ENCODE data around the gene MTRF1L.
"Not testable (repeated sequence)": the region's sequence is repeated elsewhere in the genome, so short reads cannot be mapped to it uniquely, and the experiment has no call there.

MTRF1L gene

DNA sequence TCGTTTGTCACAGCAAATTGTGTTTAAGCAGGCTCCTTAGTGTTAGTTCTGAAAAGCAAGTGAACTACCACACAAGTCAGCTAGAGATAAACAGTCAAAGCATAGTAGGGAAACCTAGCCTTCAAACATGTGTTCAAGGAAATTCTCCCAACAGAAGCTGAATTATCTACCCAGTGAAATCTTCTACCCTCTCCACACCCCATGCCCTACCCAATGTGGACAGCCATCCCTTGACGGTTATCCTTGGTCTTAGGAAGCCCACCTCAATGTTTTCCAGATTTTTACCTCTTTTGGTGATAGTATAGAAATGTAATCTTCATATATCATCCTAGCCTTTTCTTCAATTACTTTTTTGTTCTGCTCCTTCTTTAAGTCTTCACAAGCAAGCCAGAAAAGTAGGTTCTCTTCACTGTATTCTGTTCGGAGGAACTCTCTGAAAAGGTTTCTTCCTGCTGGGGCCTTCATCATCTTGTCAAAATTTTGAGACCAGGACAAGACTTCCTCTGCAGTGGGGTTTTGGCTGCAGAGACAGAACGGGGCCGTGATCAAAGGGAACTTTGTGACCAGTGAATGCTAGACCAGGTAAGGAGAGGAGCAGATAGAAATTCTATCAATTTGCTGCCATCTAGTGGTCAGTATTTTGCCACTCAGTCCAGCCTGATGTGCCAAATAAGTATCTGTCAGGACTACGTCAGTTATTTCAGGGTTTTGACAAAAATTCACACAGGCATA lies 21.6 kb upstream of the MTRF1L start:
- Mint-ChIP-seq H3K27me3 (peaks cover 8% of the 10 kb centered on the region), H3K4me3 (no peak overlapping the region), H3K27ac (no peak overlapping the region), H3K4me1 (ENCODE audit: low read depth) (no peaks in the 10 kb centered on the region), H3K36me3 (no peaks in the 10 kb centered on the region), H3K9me3 (ENCODE audit: low read depth) (no peaks in the 10 kb centered on the region)

DNA sequence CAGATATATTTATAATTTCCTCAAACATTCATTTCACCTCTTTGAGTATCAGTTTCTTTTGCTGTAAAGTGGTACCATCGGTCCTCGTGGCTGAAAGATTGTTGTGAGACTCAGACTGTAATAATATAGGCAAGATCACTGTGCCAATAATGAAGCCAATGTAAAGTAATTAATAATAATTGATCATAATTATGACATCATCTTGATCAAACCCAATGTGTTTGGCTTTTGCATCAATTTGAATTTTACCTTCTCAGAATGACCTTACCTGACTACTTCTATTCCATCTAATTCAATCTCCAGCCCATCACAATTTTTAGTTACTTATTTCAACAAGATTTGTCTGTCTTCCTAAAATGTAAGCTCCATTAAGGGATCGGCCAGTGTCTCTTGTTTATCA lies 15.8 kb upstream of the MTRF1L start:
- Mint-ChIP-seq H3K36me3 (no peaks in the 10 kb centered on the region), H3K4me1 (ENCODE audit: low read depth) (no peaks in the 10 kb centered on the region), H3K9me3 (ENCODE audit: low read depth) (no peaks in the 10 kb centered on the region), H3K27me3 (peaks cover 18% of the 10 kb centered on the region), H3K27ac (no peak overlapping the region), H3K4me3 (no peak overlapping the region)

DNA sequence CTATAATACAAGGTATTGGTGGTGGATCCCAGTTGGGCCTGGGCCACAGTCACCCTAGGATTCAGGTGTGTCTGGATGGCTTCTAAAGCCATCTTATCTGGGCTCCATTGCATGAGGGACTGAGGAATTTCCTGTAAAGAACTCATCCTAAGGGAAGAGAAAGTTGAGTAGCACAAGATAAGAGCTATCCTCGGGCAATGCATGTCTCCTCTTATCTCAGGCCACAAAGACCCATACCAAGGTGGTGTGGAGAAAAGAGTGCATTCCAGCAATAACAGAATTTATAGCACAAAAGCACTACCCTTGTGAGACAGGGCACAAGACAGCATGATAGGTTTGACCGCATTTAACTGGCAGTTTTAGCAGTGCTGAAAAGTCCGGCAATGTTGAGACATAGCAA lies 14.3 kb upstream of the MTRF1L start:
- H3K36me3 Mint-ChIP-seq, result no peaks in the 10 kb centered on the region
- H3K9me3 Mint-ChIP-seq (ENCODE audit: low read depth), result no peaks in the 10 kb centered on the region
- no peak overlapping the region for H3K4me3 Mint-ChIP-seq
- no peaks in the 10 kb centered on the region for H3K4me1 Mint-ChIP-seq (ENCODE audit: low read depth)
- no peak overlapping the region for H3K27ac Mint-ChIP-seq
- peaks cover 17% of the 10 kb centered on the region for H3K27me3 Mint-ChIP-seq

DNA sequence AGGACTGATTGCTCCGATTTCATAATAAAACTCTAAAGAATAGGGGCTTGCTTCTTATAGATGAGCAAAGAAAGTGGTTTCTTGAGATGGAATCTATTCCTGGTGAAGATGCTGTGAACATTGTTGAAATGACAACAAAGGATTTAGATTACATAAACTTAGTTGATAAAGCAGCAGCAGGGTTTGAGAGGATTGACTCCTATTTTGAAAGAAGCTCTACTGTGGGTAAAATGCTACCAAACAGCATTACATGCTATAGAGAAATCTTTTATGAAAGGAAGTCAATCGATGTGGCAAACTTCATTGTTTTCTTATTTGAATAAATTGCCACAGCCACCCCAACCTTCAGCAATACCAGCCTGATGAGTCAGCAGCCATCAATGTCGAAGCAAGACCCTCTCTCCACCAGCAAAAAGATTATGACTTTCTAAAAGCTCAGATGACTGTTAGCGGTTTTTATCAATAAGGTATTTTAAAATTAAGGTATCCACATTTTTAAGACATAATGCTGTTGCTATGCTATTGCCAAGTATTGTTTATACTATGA lies 12.7 kb upstream of the MTRF1L start:
- Mint-ChIP-seq H3K27ac (no peak overlapping the region), H3K4me3 (no peak overlapping the region), H3K4me1 (ENCODE audit: low read depth) (no peaks in the 10 kb centered on the region), H3K36me3 (no peaks in the 10 kb centered on the region), H3K27me3 (peaks cover 15% of the 10 kb centered on the region), H3K9me3 (ENCODE audit: low read depth) (no peaks in the 10 kb centered on the region)

DNA sequence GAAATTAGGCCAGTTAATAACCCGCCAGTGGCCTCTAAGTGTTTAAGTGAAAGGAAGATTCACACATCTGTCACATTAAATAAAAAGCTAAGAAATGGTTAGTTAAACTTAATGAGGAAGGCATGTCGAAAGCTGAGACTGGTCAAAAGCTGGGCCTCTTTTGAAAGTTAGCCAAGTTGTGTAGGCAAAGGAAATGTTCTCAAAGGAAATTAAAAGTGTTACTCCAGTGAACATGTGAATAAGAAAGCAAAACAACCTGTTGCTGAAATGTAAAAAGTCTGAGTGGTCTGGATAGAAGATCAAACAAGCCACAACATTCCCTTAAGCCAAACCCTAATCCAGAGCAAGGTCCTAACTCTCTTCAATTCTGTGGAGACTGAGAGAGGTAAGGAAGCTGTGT lies 10.9 kb upstream of the MTRF1L start:
- H3K27me3 Mint-ChIP-seq, result peaks cover 9% of the 10 kb centered on the region
- no peaks in the 10 kb centered on the region for H3K4me1 Mint-ChIP-seq (ENCODE audit: low read depth)
- no peaks in the 10 kb centered on the region for H3K9me3 Mint-ChIP-seq (ENCODE audit: low read depth)
- H3K4me3 Mint-ChIP-seq, result no peak overlapping the region
- H3K27ac Mint-ChIP-seq, result no peak overlapping the region
- H3K36me3 Mint-ChIP-seq, result no peaks in the 10 kb centered on the region

DNA sequence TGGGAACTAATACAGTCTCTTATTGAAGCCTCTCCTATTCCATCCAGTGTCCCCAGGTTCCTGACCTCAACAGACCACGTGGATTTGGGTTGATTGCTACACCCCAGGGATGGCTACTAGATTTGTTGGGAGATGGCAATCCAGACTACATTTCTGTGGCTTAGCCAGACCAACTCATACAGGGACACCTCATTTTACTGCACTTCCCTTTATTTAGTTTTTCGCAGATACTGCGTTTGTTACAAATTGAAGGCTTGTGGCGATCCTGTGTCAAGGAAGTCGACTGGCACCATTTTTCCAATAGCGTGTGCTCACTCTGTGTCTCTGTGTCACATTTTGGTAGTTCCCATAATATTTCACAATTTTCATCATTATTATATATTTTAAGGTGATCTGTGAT lies 10.3 kb upstream of the MTRF1L start:
- H3K4me1 Mint-ChIP-seq (ENCODE audit: low read depth), result no peaks in the 10 kb centered on the region
- no peak overlapping the region for H3K27ac Mint-ChIP-seq
- H3K27me3 Mint-ChIP-seq, result peaks cover 9% of the 10 kb centered on the region
- no peaks in the 10 kb centered on the region for H3K36me3 Mint-ChIP-seq
- H3K9me3 Mint-ChIP-seq (ENCODE audit: low read depth), result no peaks in the 10 kb centered on the region
- no peak overlapping the region for H3K4me3 Mint-ChIP-seq

DNA sequence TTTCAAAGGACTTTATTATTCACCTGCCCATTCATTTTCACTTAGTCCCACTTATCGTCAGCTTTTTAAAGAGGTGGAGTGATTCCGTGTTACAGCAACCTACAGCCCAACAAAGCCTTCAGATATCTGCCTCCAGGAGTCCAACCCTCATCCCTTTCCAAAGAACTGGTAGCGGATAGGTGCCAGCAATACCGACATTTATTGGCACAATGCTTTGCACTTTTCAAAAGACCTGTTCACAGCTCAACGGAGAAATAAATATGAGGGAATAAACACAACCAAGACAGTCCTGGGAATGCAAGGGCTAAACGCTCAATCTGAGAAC lies 819 bp upstream of the MTRF1L start:
- Mint-ChIP-seq H3K4me3 (peak overlapping the region; percentile 100), H3K4me1 (ENCODE audit: low read depth) (peaks cover 43% of the 10 kb centered on the region), H3K27me3 (no peaks in the 10 kb centered on the region), H3K27ac (peak overlapping the region; percentile 96), H3K36me3 (peaks cover 8% of the 10 kb centered on the region), H3K9me3 (ENCODE audit: low read depth) (no peaks in the 10 kb centered on the region)

DNA sequence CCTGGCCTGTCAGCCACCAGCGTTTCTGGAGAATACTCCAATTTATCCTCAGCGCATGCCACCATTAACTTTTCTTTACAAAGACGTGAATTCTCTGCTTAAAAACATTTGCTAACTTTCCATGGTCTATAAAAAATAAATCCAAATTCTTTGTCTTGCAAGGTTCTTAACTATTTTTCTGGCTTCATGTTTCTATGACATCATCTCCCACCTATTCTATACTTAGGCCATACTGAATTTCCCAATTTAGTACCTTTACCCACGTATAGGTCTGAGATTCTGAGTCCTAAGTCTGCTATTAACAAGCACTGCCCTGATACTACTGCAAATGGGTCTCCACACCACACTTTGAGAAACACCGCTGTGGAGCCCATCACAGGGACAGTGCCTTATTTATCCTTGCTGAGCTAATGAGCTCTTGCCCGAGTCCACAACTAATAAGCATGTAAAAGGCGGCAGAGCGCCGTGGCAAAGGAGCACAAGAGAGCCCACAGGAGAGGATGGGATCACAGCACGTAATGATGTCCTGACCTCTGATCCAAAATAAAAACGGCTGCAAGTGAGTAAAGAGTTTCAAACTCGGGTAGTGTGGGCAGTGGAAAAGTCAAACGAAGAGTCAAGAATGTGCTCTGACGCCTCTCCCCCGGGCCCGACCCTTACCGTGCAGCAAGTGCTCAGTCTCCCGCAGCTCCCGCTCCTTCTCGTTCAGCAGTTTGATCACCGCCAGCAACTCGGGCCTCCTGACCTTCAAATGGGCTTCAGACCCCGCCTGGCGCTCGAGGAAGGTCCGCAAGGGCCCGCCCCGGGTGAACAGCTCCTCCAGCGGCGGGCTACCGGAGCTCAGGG lies 519 bp downstream of the MTRF1L start:
- H3K27ac Mint-ChIP-seq, result peak overlapping the region; percentile 75
- H3K4me3 Mint-ChIP-seq, result peak overlapping the region; percentile 100
- H3K4me1 Mint-ChIP-seq (ENCODE audit: low read depth), result peaks cover 47% of the 10 kb centered on the region
- no peaks in the 10 kb centered on the region for H3K27me3 Mint-ChIP-seq
- peaks cover 11% of the 10 kb centered on the region for H3K36me3 Mint-ChIP-seq
- no peaks in the 10 kb centered on the region for H3K9me3 Mint-ChIP-seq (ENCODE audit: low read depth)

DNA sequence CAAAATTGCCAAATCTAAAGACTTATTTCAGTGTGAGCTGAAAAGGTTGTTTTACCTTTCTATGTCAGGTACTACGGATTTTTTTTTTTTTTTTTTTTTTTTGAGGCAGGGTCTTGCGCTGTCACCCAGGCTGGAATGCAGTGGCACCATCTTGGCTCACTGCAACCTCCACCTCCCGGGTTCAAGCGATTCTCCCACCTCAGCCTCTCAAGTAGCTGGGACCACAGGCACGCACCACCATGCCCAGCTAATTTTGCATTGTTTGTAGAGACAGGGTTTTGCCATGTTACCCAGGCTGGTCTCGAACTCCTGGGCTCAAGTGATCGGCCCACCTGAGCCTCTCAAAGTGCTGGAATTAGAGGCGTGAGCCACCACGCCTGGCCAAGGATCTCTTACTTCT lies 1.7 kb downstream of the MTRF1L start:
- not testable (repeated sequence) for H3K9me3 Mint-ChIP-seq (ENCODE audit: low read depth); H3K27me3 Mint-ChIP-seq
- Mint-ChIP-seq H3K4me1 (ENCODE audit: low read depth) (peaks cover 58% of the 10 kb centered on the region), H3K27ac (peak overlapping the region; percentile 18), H3K4me3 (peak overlapping the region; percentile 100), H3K36me3 (peaks cover 13% of the 10 kb centered on the region)

DNA sequence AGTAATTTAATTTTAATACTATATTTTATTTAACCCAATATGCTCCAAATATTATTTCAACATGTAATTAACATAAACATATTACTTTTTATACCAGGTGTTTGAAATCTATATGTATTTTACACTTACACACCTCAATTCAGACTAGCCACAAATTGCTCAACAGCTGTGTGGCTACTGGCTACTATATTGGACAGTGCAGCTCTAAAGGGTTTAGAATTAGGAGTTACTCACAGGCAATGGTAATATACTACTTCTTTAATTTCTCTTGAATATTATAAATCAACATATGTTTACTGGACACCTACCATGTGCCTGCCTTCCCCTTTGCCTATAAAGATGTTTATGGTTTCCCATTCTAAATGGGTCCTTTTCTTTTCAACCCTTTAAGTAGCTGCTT lies 2.3 kb downstream of the MTRF1L start:
- Mint-ChIP-seq H3K27ac (peak overlapping the region; percentile 18), H3K36me3 (peaks cover 13% of the 10 kb centered on the region), H3K4me1 (ENCODE audit: low read depth) (peaks cover 64% of the 10 kb centered on the region), H3K4me3 (peak overlapping the region; percentile 100), H3K9me3 (ENCODE audit: low read depth) (no peaks in the 10 kb centered on the region), H3K27me3 (no peaks in the 10 kb centered on the region)

DNA sequence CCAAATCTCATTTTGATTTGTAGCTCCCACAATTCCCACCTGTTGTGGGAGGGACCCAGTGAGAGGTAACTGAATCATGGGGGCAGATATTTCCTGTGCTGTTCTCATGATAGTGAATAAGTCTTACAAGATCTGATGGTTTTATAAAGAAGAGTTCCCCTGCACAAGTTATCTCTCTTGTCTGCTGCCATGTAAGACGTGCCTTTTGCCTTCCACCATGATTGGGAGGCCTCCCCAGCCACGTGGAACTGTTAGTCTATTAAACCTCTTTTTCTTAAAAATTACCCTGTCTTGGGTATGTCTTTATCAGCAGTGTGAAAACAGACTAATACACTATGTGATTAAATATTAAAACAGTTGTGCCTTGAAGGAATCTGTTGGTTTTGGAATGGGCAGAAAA lies 3.0 kb downstream of the MTRF1L start:
- Mint-ChIP-seq H3K36me3 (peaks cover 13% of the 10 kb centered on the region), H3K4me1 (ENCODE audit: low read depth) (peaks cover 68% of the 10 kb centered on the region), H3K4me3 (peak overlapping the region; percentile 21)
- not testable (repeated sequence) for H3K27me3 Mint-ChIP-seq; H3K27ac Mint-ChIP-seq; H3K9me3 Mint-ChIP-seq (ENCODE audit: low read depth)

DNA sequence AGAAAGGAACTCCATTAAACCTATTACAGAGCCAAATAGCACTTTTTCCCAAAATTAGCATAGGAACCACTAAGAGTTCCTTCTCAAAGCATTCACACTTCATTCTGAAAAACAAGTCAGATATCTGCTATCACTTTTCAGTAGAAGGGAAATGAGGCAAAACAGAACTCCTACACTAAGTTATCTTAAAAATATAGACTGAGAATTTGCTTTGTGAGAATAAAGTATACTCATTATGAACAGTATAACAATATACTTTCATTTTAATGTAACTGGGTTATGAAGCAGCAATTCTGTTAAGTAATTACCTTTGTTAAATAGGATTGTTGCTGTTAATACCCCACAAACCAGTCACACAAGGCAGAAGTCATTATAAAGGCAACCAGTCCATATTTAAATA lies 8.7 kb downstream of the MTRF1L start:
- H3K27me3 Mint-ChIP-seq, result no peaks in the 10 kb centered on the region
- peaks cover 54% of the 10 kb centered on the region for H3K4me1 Mint-ChIP-seq (ENCODE audit: low read depth)
- H3K9me3 Mint-ChIP-seq (ENCODE audit: low read depth), result no peaks in the 10 kb centered on the region
- peak overlapping the region; percentile 56 for H3K27ac Mint-ChIP-seq
- no peak overlapping the region for H3K4me3 Mint-ChIP-seq
- peaks cover 5% of the 10 kb centered on the region for H3K36me3 Mint-ChIP-seq

DNA sequence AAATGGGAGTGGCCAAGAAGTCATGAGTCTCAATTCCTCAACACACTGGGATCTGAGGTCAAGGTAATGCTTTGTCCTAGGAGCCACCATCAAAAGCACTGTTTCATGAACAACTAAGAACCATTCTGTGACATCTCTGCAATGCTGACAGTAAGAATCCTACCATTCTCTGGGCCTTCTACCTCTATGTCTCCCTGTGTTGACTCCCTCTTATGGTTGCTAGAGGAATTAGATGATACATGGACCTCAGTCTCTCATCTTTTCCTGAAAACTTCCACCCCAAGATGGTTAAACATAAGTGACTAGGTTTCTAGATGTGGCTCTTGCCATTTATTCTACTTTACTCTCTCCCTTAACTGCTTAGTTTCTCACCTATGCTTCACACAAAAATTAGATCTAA lies 9.1 kb downstream of the MTRF1L start:
- H3K27me3 Mint-ChIP-seq, result no peaks in the 10 kb centered on the region
- no peaks in the 10 kb centered on the region for H3K9me3 Mint-ChIP-seq (ENCODE audit: low read depth)
- no peak overlapping the region for H3K4me3 Mint-ChIP-seq
- H3K4me1 Mint-ChIP-seq (ENCODE audit: low read depth), result peaks cover 51% of the 10 kb centered on the region
- H3K27ac Mint-ChIP-seq, result peak overlapping the region; percentile 56
- H3K36me3 Mint-ChIP-seq, result peaks cover 5% of the 10 kb centered on the region

DNA sequence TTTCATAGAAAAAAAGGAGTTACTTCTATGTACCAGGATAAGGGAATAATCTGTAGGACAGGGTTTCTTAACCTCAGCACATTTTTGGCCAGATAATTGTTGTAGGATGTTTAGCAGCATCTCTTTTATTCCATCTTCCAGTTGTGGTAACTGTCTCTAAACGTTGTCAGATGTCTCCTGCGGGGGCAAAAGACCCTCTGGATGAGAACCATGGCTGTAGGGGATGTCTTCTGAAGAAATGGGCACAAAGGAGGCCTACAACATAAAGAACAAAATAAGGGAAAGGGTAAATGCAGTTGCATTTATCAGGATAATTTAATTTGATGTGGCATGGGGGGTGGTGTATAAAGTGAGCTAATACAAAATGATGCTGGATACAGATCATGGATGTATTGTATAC lies 15.5 kb downstream of the MTRF1L start:
- Mint-ChIP-seq H3K9me3 (ENCODE audit: low read depth) (no peaks in the 10 kb centered on the region), H3K36me3 (no peaks in the 10 kb centered on the region), H3K4me3 (no peak overlapping the region), H3K4me1 (ENCODE audit: low read depth) (peaks cover 33% of the 10 kb centered on the region), H3K27ac (peak overlapping the region; percentile 30), H3K27me3 (no peaks in the 10 kb centered on the region)

DNA sequence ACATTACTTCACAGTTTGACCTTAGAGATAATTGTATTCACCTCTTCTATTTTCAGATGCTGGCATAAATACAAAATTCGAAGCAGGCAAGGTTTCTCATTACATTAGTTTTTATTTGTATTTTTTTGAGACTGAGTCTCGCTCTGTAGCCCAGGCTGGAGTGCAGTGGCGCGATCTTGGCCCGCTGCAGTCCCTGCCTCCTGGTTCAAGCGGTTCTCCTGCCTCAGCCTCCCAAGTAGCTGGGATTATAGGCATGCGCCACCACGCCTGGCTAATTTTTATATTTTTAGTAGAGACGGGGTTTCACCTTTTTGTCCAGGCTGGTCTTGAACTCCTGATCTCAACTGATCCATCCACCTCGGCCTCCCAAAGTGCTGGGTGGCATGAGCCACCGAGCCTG lies 17.2 kb downstream of the MTRF1L start:
- not testable (repeated sequence) for H3K27me3 Mint-ChIP-seq; H3K9me3 Mint-ChIP-seq (ENCODE audit: low read depth); H3K36me3 Mint-ChIP-seq
- peak overlapping the region; percentile 31 for H3K27ac Mint-ChIP-seq
- peaks cover 46% of the 10 kb centered on the region for H3K4me1 Mint-ChIP-seq (ENCODE audit: low read depth)
- peak overlapping the region; percentile 33 for H3K4me3 Mint-ChIP-seq

Data from activated naive CD8-positive, alpha-beta T cell (primary cell).